T-helper 1 cell treated with Interleukin-12 subunit alpha and Interleukin-12 subunit beta and Interleukin-4 antibody, amounts not matched to agents 30 μg/mL and 1 μg/mL, for 36 hours (primary cell): ENCODE data around the gene TEX9.
"Not testable (repeated sequence)": the region's sequence is repeated elsewhere in the genome, so short reads cannot be mapped to it uniquely, and the experiment has no call there.

Experiments
- H3K27ac Mint-ChIP-seq: one replicate; pipeline ENCODE4 v1.8.0; 2021; ENCODE audit warnings: mild to moderate bottlenecking, mixed read lengths
- H3K27me3 Mint-ChIP-seq: one replicate; pipeline ENCODE4 v1.8.0; 2021; ENCODE audit warnings: low read depth, mixed read lengths
- H3K36me3 Mint-ChIP-seq: one replicate; pipeline ENCODE4 v1.8.0; 2021; ENCODE audit warnings: low read depth, mixed read lengths
- H3K4me1 Mint-ChIP-seq: one replicate; pipeline ENCODE4 v1.8.0; 2021; ENCODE audit warnings: low read depth, mixed read lengths
- H3K4me3 Mint-ChIP-seq: one replicate; pipeline ENCODE4 v1.8.0; 2021; ENCODE audit warnings: mild to moderate bottlenecking, moderate library complexity, mixed read lengths
- H3K9me3 Mint-ChIP-seq: one replicate; pipeline ENCODE4 v1.8.0; 2021; ENCODE audit warnings: mixed read lengths

The TEX9 gene

DNA sequence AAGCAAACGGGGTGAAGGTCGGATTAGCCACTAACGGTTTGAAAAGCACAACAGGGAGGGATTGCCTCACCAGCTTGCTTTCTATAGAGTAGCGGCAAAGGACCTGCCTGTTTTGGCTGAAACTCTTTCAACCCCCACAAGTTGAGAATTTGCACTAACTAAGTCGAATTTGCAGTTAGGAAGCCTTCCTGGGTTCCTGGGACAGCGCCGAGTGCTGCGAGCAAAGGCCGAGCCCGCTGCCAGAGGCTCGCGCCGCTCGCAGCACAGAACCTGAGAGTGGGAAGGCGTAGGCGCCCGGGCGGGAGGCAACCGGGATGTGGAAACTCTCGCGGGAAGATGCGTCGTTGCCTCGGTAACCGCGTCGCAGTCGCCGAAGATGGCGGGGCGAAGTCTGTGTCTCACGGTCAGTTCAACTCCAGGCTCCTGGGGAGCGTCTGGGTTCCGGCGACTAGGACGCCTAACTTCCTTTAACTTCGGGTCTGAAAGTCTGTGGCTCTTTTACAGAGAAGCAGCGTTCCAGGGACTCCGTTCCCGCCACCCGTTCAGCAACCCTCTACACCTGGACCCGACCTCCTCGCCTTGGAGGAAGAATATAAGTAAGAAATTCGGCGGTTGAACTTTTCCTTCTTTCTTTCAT is at the start of gene TEX9:
TEX9 (plus strand) TSS at position 352 of the 637 bp plus-strand sequence; CDS start at position 377, 25 bp downstream.
- Mint-ChIP-seq H3K27me3 (peaks cover 32% of the 10 kb centered on the region), H3K4me3 (peak within 1 kb of the TSS; percentile 85), H3K27ac (no peak within 1 kb of the TSS), H3K9me3 (no peaks in the 10 kb centered on the region), H3K36me3 (no peaks in the 10 kb centered on the region), H3K4me1 (peaks cover 9% of the 10 kb centered on the region)

DNA sequence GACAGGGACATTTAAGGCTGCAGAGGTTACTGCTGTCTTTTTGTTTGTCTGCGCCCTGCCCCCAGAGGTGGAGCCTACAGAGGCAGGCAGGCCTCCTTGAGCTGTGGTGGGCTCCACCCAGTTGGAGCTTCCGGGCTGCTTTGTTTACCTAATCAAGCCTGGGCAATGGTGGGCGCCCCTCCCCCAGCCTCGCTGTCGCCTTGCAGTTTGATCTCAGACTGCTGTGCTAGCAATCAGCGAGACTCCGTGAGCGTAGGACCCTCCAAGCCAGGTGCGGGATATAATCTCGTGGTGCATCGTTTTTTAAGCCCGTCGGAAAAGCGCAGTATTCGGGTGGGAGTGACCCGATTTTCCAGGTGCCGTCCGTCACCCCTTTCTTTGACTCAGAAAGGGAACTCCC is 48.7 kb upstream of the TEX9 start:
- not testable (repeated sequence) for H3K27me3 Mint-ChIP-seq, H3K36me3 Mint-ChIP-seq, H3K4me3 Mint-ChIP-seq, H3K4me1 Mint-ChIP-seq, H3K27ac Mint-ChIP-seq
- H3K9me3 Mint-ChIP-seq, result peaks cover 14% of the 10 kb centered on the region

DNA sequence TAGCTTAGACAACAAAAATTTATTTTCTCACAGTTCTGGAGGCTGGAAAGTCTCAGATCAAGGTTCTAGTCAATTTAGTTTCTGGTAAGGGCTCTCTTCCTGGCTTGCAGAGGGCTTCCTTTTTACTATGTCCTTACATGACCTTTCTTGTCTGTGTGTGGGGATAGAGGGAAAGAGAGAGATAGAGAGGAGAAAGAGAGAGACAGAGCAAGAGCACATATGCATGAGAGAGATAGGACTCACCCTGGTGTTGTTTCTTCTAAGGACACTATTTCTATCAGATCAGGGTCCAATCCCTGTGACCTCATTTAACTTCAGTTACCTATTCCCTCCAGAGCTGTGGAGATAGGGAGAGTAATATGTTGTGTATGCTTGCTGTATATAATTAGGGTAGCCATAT is 44.9 kb upstream of the TEX9 start:
- H3K27me3 Mint-ChIP-seq, result peaks cover 3% of the 10 kb centered on the region
- H3K36me3 Mint-ChIP-seq, result no peaks in the 10 kb centered on the region
- peaks cover 14% of the 10 kb centered on the region for H3K9me3 Mint-ChIP-seq
- H3K27ac Mint-ChIP-seq, result no peak overlapping the region
- no peak overlapping the region for H3K4me3 Mint-ChIP-seq
- H3K4me1 Mint-ChIP-seq, result no peaks in the 10 kb centered on the region

GRCh38 chr15:56320861-56321260 is 44.4 kb upstream of the TEX9 start:
- Mint-ChIP-seq H3K27ac (no peak overlapping the region), H3K27me3 (peaks cover 3% of the 10 kb centered on the region), H3K4me3 (no peak overlapping the region), H3K36me3 (no peaks in the 10 kb centered on the region), H3K9me3 (peaks cover 19% of the 10 kb centered on the region), H3K4me1 (no peaks in the 10 kb centered on the region)

DNA sequence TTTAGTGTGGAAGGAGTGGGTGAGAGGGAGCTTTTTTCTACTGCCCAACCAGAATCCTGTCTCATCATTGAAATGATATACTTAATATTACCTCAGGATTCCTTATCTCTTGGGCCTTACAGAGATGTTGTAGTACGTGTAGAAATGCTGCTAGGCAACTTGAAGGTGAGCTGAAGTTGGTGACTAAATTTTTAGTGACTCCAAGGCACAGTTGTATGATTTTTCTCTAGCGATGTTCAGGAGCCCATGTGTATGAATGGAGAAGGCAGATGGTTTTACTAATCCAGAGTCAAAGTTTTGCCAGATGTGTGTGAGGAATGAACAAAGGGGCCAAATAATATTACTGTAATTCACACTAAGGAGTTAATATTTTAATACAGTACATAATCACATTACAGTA is 42.8 kb upstream of the TEX9 start:
- H3K27me3 Mint-ChIP-seq, result peaks cover 3% of the 10 kb centered on the region
- peaks cover 14% of the 10 kb centered on the region for H3K9me3 Mint-ChIP-seq
- no peaks in the 10 kb centered on the region for H3K4me1 Mint-ChIP-seq
- H3K4me3 Mint-ChIP-seq, result no peak overlapping the region
- H3K27ac Mint-ChIP-seq, result no peak overlapping the region
- no peaks in the 10 kb centered on the region for H3K36me3 Mint-ChIP-seq

- no peak overlapping the region for H3K27ac Mint-ChIP-seq
- no peaks in the 10 kb centered on the region for H3K4me1 Mint-ChIP-seq
- H3K27me3 Mint-ChIP-seq, result peaks cover 3% of the 10 kb centered on the region
- H3K9me3 Mint-ChIP-seq, result peaks cover 5% of the 10 kb centered on the region
- H3K36me3 Mint-ChIP-seq, result no peaks in the 10 kb centered on the region
- H3K4me3 Mint-ChIP-seq, result no peak overlapping the region
Measured at GRCh38 chr15:56323435-56323834, 41.8 kb upstream of the TEX9 start.

DNA sequence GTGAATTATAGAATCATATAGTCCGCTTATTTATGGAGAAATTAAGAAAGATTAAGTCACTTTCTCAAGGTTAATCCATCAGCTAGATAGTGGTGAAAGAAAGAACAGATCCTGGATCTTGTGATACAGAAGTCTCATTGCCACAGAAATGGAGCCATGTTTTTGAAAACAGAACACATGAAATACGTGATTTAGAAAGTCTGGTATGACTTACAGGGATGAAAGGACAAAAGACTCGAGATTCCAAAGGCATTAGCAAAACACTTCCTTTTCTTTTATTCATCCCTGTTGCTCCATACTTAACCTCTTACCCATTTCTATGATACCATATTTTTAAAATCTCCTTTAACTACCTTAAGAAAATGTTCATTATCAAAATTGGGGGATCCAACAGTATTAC is 40.0 kb upstream of the TEX9 start:
- Mint-ChIP-seq H3K4me3 (no peak overlapping the region), H3K4me1 (no peaks in the 10 kb centered on the region), H3K36me3 (no peaks in the 10 kb centered on the region), H3K27me3 (peaks cover 3% of the 10 kb centered on the region), H3K27ac (no peak overlapping the region), H3K9me3 (peaks cover 10% of the 10 kb centered on the region)

GRCh38 chr15:56327721-56328502 is 37.3 kb upstream of the TEX9 start:
- Mint-ChIP-seq H3K36me3 (no peaks in the 10 kb centered on the region), H3K9me3 (peaks cover 17% of the 10 kb centered on the region), H3K27ac (no peak overlapping the region), H3K4me3 (no peak overlapping the region), H3K4me1 (no peaks in the 10 kb centered on the region), H3K27me3 (peaks cover 3% of the 10 kb centered on the region)

DNA sequence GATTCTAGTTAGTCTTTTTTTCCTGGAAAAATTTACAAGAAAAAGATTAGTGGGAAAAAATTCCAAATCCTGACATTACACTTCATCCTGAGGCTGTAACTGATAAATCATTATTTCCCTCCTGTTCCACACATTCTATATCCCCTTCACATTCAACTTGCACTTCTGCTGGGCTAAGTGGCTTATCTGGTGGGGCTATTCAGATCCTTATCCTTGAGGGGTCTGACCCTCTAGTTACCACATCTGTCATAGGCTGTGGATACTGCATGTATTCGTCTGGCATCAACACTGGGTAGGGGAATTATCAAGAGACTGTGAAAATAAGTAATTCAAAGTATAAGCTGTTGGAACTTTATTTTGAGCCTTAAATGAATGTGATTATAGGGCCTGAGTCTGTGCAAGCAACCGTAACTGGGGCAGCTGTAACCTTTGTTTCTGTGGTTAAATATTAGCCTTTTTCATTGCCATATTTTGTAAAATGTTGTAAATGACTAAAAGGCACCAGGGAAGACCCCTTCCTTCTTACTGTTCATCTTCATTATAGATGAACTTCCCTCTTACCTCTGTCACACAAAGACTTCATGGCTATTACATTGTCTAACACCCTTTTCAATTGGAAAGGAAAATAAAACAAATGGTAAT is 28.0 kb upstream of the TEX9 start:
- peaks cover 6% of the 10 kb centered on the region for H3K9me3 Mint-ChIP-seq
- H3K36me3 Mint-ChIP-seq, result no peaks in the 10 kb centered on the region
- no peak overlapping the region for H3K27ac Mint-ChIP-seq
- no peak overlapping the region for H3K4me3 Mint-ChIP-seq
- no peaks in the 10 kb centered on the region for H3K4me1 Mint-ChIP-seq
- H3K27me3 Mint-ChIP-seq, result peaks cover 4% of the 10 kb centered on the region

GRCh38 chr15:56339594-56339993 is 25.6 kb upstream of the TEX9 start:
- no peaks in the 10 kb centered on the region for H3K36me3 Mint-ChIP-seq
- no peak overlapping the region for H3K4me3 Mint-ChIP-seq
- H3K27me3 Mint-ChIP-seq, result peaks cover 4% of the 10 kb centered on the region
- H3K9me3 Mint-ChIP-seq, result no peaks in the 10 kb centered on the region
- no peak overlapping the region for H3K27ac Mint-ChIP-seq
- no peaks in the 10 kb centered on the region for H3K4me1 Mint-ChIP-seq

- no peaks in the 10 kb centered on the region for H3K36me3 Mint-ChIP-seq
- no peak overlapping the region for H3K27ac Mint-ChIP-seq
Measured at GRCh38 chr15:56341201-56341600, 24.0 kb upstream of the TEX9 start.

GRCh38 chr15:56342653-56343052 is 22.6 kb upstream of the TEX9 start:
- H3K4me1 Mint-ChIP-seq, result no peaks in the 10 kb centered on the region
- no peak overlapping the region for H3K4me3 Mint-ChIP-seq
- peaks cover 4% of the 10 kb centered on the region for H3K27me3 Mint-ChIP-seq

More at GRCh38 chr15:56341201-56341600, 24.0 kb upstream of the TEX9 start:
- H3K27me3 Mint-ChIP-seq, result peaks cover 4% of the 10 kb centered on the region
- no peaks in the 10 kb centered on the region for H3K9me3 Mint-ChIP-seq
- no peak overlapping the region for H3K4me3 Mint-ChIP-seq
- no peaks in the 10 kb centered on the region for H3K4me1 Mint-ChIP-seq

DNA sequence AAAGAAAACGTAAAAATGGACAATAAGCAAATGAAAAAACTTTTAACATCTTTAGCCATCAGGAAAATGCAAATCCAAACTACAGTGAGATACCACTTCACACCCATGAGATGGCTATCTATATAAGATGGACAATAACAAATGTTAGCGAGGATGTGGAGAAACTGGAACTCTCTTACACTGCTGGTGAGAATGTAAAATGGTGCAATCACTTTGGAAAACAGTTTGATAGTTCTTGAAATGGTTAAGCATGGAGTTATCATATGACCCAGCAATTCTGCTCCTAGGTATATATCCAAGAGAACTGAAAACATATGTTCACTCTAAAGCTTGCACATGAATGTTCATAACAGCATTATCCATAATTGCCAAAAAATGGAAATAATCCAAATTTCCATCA is 21.3 kb upstream of the TEX9 start:
- Mint-ChIP-seq H3K27ac (no peak overlapping the region), H3K4me3 (no peak overlapping the region), H3K36me3 (no peaks in the 10 kb centered on the region), H3K9me3 (no peaks in the 10 kb centered on the region), H3K27me3 (peaks cover 4% of the 10 kb centered on the region), H3K4me1 (no peaks in the 10 kb centered on the region)

More at GRCh38 chr15:56342653-56343052, 22.6 kb upstream of the TEX9 start:
- H3K36me3 Mint-ChIP-seq, result no peaks in the 10 kb centered on the region
- H3K27ac Mint-ChIP-seq, result no peak overlapping the region
- no peaks in the 10 kb centered on the region for H3K9me3 Mint-ChIP-seq

GRCh38 chr15:56344336-56344735 is 20.9 kb upstream of the TEX9 start:
- no peak overlapping the region for H3K27ac Mint-ChIP-seq
- no peaks in the 10 kb centered on the region for H3K36me3 Mint-ChIP-seq
- no peaks in the 10 kb centered on the region for H3K4me1 Mint-ChIP-seq
- H3K9me3 Mint-ChIP-seq, result no peaks in the 10 kb centered on the region
- peaks cover 4% of the 10 kb centered on the region for H3K27me3 Mint-ChIP-seq
- H3K4me3 Mint-ChIP-seq, result no peak overlapping the region

DNA sequence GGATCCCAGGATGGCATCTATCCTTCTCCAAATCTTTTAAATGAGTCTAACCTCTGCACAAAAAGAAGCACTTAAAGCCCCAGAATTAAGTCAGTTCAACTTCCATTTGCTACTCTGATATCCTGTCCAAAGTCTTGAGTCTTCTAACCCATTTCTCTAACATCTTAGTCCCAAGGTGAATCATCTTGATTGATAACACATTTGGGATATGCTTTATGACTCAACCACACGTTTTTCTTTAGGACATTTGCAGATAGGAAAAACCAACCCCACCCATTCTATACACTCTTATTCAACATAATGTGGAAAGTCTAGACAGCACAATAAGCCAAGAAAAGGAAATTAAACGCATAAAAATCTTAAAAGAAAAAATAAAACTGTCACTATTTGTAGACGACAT is 18.8 kb upstream of the TEX9 start:
- no peaks in the 10 kb centered on the region for H3K9me3 Mint-ChIP-seq
- H3K36me3 Mint-ChIP-seq, result no peaks in the 10 kb centered on the region
- peaks cover 4% of the 10 kb centered on the region for H3K27me3 Mint-ChIP-seq
- H3K4me1 Mint-ChIP-seq, result no peaks in the 10 kb centered on the region
- no peak overlapping the region for H3K4me3 Mint-ChIP-seq
- no peak overlapping the region for H3K27ac Mint-ChIP-seq
